ENCODE data around the gene ZNF683.
"Not testable (repeated sequence)": the region's sequence is repeated elsewhere in the genome, so short reads cannot be mapped to it uniquely, and the experiment has no call there.

The ZNF683 gene

DNA sequence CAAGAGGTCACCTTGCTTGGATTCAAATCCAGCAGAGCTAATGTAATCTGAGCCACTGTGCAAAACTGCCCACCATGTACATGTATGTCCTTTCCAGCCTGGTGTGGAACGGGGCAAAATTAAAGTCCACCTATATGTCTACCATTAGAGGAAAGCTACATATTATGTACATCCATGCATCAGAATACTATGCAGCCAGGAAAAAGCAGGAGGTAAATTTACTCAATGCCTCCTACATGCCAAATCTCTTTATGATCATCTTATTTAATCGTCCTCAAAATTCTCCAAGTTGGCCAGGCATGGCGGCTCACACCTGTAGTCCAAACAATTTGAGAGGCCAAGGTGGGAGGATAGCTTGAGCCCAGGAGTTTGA lies 6.3 kb upstream of the ZNF683 start:
- no peaks in the 10 kb centered on the region for H3K9me3 ChIP-seq (replicated peaks; ENCODE audit: low read length)
- no peak overlapping the region for H3K4me3 ChIP-seq (ENCODE audit: low read length)
- peaks cover 18% of the 10 kb centered on the region for H3K4me1 ChIP-seq (ENCODE audit: control insufficient read depth, insufficient read depth, low read length)
- no peaks in the 10 kb centered on the region for H3K36me3 ChIP-seq (ENCODE audit: insufficient read depth, low read length)
- no peak overlapping the region for H3K4me2 ChIP-seq (ENCODE audit: low read length)
- peaks cover 6% of the 10 kb centered on the region for H3K27me3 ChIP-seq (ENCODE audit: control insufficient read depth, insufficient read depth, low read length)
- no peak overlapping the region for H3K9ac ChIP-seq (ENCODE audit: low read depth, low read length)

DNA sequence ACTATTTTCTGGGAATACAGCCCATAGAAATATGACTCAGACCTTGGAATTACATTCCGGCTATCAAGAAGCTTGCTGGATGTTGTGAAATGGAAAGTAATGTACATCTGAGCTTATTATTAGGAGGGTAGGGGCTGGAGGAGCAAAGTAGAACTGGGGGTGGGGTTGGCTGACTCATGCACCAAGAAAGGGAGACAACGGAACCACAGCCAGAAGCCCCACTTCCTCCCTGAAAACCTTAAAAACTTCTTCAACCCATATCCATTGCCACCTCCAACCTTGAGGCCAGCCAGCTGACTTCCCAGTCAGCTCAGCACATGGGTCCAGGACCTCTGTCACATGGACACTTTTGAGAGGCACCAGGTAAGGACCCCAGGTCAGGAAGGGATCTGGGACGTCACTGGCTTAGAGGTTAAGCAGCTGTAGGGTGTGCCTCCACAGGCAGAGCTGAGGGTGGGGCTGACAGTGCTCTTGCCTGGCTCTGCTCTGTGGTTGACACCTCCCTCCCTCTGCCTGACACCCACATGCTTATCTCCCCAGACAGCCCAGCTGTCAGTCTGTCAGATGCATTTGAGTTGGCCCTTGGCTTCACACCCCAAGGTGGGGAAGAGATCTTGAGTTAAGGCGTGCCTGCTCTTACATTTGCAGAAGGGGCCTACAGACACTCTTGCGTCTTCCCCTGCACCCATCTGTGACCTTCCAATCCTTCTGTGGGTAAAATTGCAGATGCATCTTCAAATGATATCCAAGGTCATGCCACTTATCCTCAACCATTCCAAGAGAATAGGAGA lies 5.7 kb upstream of the ZNF683 start:
- Histone ChIP-seq H3K36me3 (ENCODE audit: insufficient read depth, low read length) (no peaks in the 10 kb centered on the region), H3K4me3 (ENCODE audit: low read length) (peak overlapping the region; percentile 38), H3K4me2 (ENCODE audit: low read length) (peak overlapping the region; percentile 69), H3K4me1 (ENCODE audit: control insufficient read depth, insufficient read depth, low read length) (peaks cover 18% of the 10 kb centered on the region), H3K9me3 (replicated peaks; ENCODE audit: low read length) (no peaks in the 10 kb centered on the region), H3K9ac (ENCODE audit: low read depth, low read length) (no peak overlapping the region), H3K27me3 (ENCODE audit: control insufficient read depth, insufficient read depth, low read length) (peaks cover 11% of the 10 kb centered on the region)

DNA sequence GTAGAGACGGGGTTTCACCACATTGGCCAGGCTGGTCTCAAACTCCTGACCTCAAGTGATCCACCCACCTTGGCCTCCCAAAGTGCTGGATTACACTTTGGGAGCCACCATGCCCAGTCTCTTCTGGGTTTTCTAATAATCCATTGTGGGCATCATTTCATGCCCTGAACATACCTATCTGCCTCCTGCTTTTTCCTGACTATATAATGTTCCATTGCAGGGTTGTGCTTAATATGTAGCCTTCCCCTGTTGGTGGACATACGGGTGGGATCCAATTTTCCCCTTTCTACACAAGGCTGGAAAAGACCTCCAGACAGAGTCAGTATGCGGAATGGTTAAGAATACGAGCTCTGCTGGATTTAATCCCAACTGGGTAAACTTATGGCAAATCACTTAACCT lies 3.5 kb upstream of the ZNF683 start:
- Histone ChIP-seq H3K4me3 (ENCODE audit: low read length) (no peak overlapping the region), H3K9me3 (replicated peaks; ENCODE audit: low read length) (no peaks in the 10 kb centered on the region), H3K4me2 (ENCODE audit: low read length) (no peak overlapping the region), H3K4me1 (ENCODE audit: control insufficient read depth, insufficient read depth, low read length) (peaks cover 18% of the 10 kb centered on the region), H3K27me3 (ENCODE audit: control insufficient read depth, insufficient read depth, low read length) (peaks cover 20% of the 10 kb centered on the region), H3K9ac (ENCODE audit: low read depth, low read length) (no peak overlapping the region), H3K36me3 (ENCODE audit: insufficient read depth, low read length) (no peaks in the 10 kb centered on the region)

DNA sequence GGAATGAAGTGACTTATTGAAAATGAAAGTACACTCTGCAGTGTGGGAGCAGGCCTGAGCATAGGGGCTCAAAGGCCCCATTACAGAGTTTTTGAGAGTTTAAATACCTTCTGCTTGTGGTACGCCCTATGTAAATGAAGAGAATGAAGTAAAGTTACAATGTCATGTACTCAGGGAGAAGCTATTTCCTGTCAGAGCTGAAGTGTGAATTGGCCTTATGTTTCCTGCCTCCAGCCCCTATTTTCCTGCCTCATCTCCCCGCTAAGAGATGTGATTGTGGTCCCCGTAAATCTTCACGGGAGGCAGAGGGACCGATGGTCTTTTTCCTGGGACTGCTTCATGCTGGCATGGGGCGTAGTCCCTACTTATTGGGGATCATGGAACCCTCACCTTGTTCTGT lies 2.5 kb upstream of the ZNF683 start:
- Histone ChIP-seq H3K4me1 (ENCODE audit: control insufficient read depth, insufficient read depth, low read length) (peaks cover 18% of the 10 kb centered on the region), H3K36me3 (ENCODE audit: insufficient read depth, low read length) (no peaks in the 10 kb centered on the region)

DNA sequence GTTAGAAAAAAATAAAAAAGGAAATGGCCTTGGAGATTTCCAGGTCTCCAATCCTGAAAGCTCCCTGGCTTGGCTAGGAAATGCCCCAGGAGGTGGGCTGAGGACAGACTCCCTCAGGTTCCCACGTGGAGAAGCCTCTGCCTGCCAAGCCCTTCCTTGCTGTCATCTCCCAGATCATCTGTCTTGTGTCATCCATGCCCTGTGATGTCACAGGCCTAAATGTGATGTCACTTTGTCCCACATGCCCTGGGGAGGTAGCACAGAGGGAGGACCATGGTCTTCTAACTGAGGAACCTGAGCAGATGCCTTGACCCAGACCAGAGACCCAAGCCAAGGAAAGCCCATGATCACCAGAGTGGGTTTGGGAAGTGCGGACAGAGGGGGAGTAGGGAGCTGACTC lies 1.8 kb upstream of the ZNF683 start:
- peaks cover 18% of the 10 kb centered on the region for H3K4me1 ChIP-seq (ENCODE audit: control insufficient read depth, insufficient read depth, low read length)
- H3K9ac ChIP-seq (ENCODE audit: low read depth, low read length); H3K4me2 ChIP-seq (ENCODE audit: low read length); H3K36me3 ChIP-seq (ENCODE audit: insufficient read depth, low read length); H3K9me3 ChIP-seq (replicated peaks; ENCODE audit: low read length); H3K4me3 ChIP-seq (ENCODE audit: low read length): not testable (repeated sequence)
- H3K27me3 ChIP-seq (ENCODE audit: control insufficient read depth, insufficient read depth, low read length) = peaks cover 29% of the 10 kb centered on the region

More for the DNA sequence above, 2.5 kb upstream of the ZNF683 start:
- H3K9ac ChIP-seq (ENCODE audit: low read depth, low read length) = no peak overlapping the region
- no peaks in the 10 kb centered on the region for H3K9me3 ChIP-seq (replicated peaks; ENCODE audit: low read length)
- H3K27me3 ChIP-seq (ENCODE audit: control insufficient read depth, insufficient read depth, low read length) = peaks cover 28% of the 10 kb centered on the region
- no peak overlapping the region for H3K4me2 ChIP-seq (ENCODE audit: low read length)
- no peak overlapping the region for H3K4me3 ChIP-seq (ENCODE audit: low read length)

DNA sequence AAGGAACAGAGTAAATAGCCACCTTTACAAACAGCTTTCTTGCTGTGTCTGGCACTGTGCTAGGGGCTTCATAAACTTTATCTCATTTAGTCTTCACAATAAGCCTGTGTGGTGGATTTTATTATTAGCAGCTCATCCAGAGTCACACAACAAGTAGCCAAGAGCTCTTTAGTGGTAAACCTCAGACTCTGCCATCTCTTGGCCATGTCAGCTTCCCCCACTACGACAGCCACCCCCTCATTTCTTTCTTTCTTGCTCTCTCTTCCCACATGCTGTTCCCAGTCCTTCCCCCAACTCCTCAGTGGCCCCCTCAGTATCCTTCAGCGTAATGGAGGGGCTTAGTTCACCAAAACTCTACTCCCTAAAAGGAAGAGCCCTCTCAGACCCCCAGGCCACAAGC lies 1.2 kb upstream of the ZNF683 start:
- Histone ChIP-seq H3K4me3 (ENCODE audit: low read length) (no peak overlapping the region), H3K9me3 (replicated peaks; ENCODE audit: low read length) (no peaks in the 10 kb centered on the region), H3K4me2 (ENCODE audit: low read length) (no peak overlapping the region), H3K36me3 (ENCODE audit: insufficient read depth, low read length) (no peaks in the 10 kb centered on the region), H3K9ac (ENCODE audit: low read depth, low read length) (no peak overlapping the region), H3K4me1 (ENCODE audit: control insufficient read depth, insufficient read depth, low read length) (peaks cover 17% of the 10 kb centered on the region), H3K27me3 (ENCODE audit: control insufficient read depth, insufficient read depth, low read length) (peaks cover 29% of the 10 kb centered on the region)

DNA sequence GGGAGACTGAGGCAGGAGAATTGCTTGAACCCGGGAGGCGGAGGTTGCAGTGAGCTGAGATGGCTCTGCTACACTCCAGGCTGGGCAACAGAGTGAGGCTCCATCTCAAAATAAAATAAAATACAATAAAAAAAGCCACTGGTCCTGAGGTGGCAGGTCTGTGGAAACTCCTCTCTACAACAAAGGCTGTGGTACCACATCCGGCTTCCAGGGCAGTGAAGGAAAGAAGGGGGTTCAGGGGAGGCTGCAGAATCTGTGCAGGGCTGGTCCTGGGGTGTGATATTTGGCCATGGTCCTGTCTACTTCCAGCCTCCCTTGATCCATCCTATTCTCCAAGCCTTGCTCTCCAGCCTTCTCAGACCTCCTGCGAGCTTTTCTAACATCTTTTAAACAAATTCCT lies 731 bp upstream of the ZNF683 start:
- H3K4me1 ChIP-seq (ENCODE audit: control insufficient read depth, insufficient read depth, low read length) = peaks cover 12% of the 10 kb centered on the region
- no peak overlapping the region for H3K4me3 ChIP-seq (ENCODE audit: low read length)

DNA sequence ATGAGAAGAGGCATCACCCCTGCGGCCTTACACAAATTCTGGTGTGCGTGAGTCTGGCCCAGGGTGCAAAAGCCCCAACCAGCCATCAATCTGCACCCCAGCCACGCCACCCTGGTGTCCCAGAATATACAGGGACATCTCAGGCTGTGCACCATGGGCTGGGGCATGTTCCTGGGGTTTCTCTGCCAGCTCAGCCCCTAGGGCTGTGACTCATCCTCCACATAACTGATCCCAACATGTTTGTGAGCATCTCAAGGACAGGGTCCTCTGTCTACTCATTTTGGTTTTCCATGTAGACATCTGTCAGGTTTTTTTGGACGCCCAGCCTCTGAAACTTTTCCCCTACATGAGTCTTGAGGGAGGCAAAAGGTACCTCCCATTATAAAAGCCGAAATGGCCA lies 511 bp downstream of the ZNF683 start:
- Histone ChIP-seq H3K27me3 (ENCODE audit: control insufficient read depth, insufficient read depth, low read length) (peaks cover 42% of the 10 kb centered on the region), H3K4me2 (ENCODE audit: low read length) (no peak overlapping the region), H3K9ac (ENCODE audit: low read depth, low read length) (no peak overlapping the region), H3K4me1 (ENCODE audit: control insufficient read depth, insufficient read depth, low read length) (peaks cover 4% of the 10 kb centered on the region), H3K4me3 (ENCODE audit: low read length) (no peak overlapping the region), H3K36me3 (ENCODE audit: insufficient read depth, low read length) (no peaks in the 10 kb centered on the region), H3K9me3 (replicated peaks; ENCODE audit: low read length) (no peaks in the 10 kb centered on the region)

More for the DNA sequence above, 731 bp upstream of the ZNF683 start:
- no peak overlapping the region for H3K4me2 ChIP-seq (ENCODE audit: low read length)
- no peaks in the 10 kb centered on the region for H3K36me3 ChIP-seq (ENCODE audit: insufficient read depth, low read length)
- no peaks in the 10 kb centered on the region for H3K9me3 ChIP-seq (replicated peaks; ENCODE audit: low read length)
- no peak overlapping the region for H3K9ac ChIP-seq (ENCODE audit: low read depth, low read length)
- peaks cover 32% of the 10 kb centered on the region for H3K27me3 ChIP-seq (ENCODE audit: control insufficient read depth, insufficient read depth, low read length)

DNA sequence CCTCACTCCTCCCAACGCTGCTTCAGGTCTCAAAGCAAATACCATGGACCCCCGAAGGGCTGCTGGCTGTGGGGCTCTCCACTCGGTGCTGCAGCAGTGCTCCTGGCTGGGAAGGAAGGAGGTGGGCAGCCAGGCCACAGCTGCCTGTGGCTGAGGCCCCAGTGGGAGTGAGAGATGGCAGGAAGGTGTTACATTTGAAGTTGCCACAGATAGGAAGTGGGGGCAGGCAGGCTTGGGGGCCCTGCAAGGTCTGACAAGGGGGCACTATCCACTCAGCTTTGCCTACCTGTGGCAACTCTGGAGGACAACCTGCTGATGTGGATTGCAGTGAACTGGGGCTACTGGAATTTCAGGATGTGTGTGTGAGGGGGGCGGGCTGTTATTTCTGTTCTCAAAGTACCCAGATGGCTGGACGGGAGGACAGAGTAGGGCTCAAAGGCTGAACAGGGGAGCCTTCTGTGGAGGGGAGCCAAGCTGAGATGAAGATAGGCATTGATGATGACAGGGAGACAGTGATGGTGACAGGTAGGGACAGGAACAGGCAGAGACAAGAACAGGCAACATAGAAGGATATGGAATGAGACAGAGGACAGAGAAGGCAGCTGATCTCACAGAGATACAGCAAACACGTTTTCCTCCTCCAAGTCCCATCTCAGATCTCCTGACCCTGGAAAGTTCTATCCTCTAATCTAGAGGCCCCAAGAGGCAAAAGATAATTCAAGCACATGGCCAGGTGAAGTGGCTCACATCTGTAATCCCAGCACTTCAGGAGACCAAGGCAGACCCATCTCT lies 1.8 kb downstream of the ZNF683 start:
- Histone ChIP-seq H3K9me3 (replicated peaks; ENCODE audit: low read length) (no peaks in the 10 kb centered on the region), H3K4me2 (ENCODE audit: low read length) (no peak overlapping the region), H3K27me3 (ENCODE audit: control insufficient read depth, insufficient read depth, low read length) (peaks cover 43% of the 10 kb centered on the region), H3K4me3 (ENCODE audit: low read length) (no peak overlapping the region), H3K4me1 (ENCODE audit: control insufficient read depth, insufficient read depth, low read length) (peaks cover 4% of the 10 kb centered on the region), H3K9ac (ENCODE audit: low read depth, low read length) (no peak overlapping the region), H3K36me3 (ENCODE audit: insufficient read depth, low read length) (no peaks in the 10 kb centered on the region)

DNA sequence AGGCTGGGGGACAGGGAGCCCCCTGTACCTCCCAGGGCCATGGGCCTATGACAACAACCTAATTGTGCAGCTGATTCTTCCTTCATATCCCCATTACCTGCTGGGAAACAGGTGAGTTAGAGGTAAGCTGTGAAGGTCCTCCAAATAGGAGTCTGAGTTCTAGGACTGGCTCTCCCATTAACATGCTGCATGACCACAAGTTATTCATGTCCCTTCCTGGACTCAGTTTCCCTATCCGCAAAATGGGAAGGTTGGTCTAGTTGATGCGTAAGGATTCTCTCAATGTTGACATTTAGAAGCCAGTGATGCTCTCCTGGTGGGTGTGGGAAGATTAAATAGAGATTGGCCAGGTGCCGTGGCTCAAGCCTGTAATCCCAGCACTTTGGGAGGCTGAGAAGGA lies 4.1 kb downstream of the ZNF683 start:
- no peak overlapping the region for H3K4me3 ChIP-seq (ENCODE audit: low read length)
- no peak overlapping the region for H3K9ac ChIP-seq (ENCODE audit: low read depth, low read length)
- H3K4me2 ChIP-seq (ENCODE audit: low read length) = no peak overlapping the region
- H3K4me1 ChIP-seq (ENCODE audit: control insufficient read depth, insufficient read depth, low read length) = no peaks in the 10 kb centered on the region
- H3K27me3 ChIP-seq (ENCODE audit: control insufficient read depth, insufficient read depth, low read length) = peaks cover 53% of the 10 kb centered on the region
- no peaks in the 10 kb centered on the region for H3K9me3 ChIP-seq (replicated peaks; ENCODE audit: low read length)
- no peaks in the 10 kb centered on the region for H3K36me3 ChIP-seq (ENCODE audit: insufficient read depth, low read length)

DNA sequence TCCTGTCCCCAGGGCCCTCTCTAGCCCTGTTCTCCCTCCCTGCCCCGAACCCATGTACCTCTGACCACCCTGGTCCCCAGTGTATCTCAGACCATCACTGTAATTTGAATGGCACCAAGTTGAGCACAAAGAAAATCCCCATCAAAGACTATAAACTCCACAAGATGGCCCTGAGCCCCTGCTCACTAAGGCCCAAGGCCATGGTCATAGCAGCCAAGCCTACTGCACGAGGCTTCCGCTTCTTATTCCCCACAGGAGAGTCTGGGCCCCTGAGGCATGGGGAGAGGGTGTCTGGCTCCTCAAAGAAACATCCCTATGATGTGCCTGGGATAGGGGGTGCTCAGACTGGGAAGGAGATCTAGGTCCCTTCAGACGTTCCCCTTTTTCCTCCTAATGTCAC lies 4.5 kb downstream of the ZNF683 start:
- Histone ChIP-seq H3K9ac (ENCODE audit: low read depth, low read length) (no peak overlapping the region), H3K36me3 (ENCODE audit: insufficient read depth, low read length) (no peaks in the 10 kb centered on the region), H3K4me3 (ENCODE audit: low read length) (no peak overlapping the region), H3K27me3 (ENCODE audit: control insufficient read depth, insufficient read depth, low read length) (peaks cover 53% of the 10 kb centered on the region), H3K4me2 (ENCODE audit: low read length) (no peak overlapping the region), H3K9me3 (replicated peaks; ENCODE audit: low read length) (no peaks in the 10 kb centered on the region), H3K4me1 (ENCODE audit: control insufficient read depth, insufficient read depth, low read length) (no peaks in the 10 kb centered on the region)

DNA sequence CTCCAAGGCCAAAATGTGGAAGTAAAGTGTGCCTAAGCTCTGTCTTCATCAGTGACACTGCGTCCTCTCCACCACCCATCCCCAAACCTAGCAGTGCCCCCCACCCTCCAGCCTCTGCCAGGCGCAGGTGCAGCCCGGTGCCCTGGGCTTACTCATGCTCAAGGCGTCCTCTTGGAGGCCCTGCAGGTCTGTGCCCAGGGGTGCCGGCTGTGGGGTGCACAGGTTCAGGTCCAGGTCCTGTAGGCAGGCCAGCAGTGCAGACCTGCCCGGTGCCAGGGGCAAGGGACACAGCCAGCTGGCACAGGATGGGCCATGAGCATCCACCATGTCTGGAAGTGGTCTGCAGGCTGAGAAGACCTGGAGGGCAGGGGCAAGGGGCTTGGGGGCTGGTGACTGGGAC lies 5.1 kb downstream of the ZNF683 start:
- peaks cover 59% of the 10 kb centered on the region for H3K27me3 ChIP-seq (ENCODE audit: control insufficient read depth, insufficient read depth, low read length)
- H3K4me1 ChIP-seq (ENCODE audit: control insufficient read depth, insufficient read depth, low read length) = no peaks in the 10 kb centered on the region
- no peak overlapping the region for H3K4me3 ChIP-seq (ENCODE audit: low read length)
- no peak overlapping the region for H3K4me2 ChIP-seq (ENCODE audit: low read length)
- no peaks in the 10 kb centered on the region for H3K9me3 ChIP-seq (replicated peaks; ENCODE audit: low read length)
- H3K9ac ChIP-seq (ENCODE audit: low read depth, low read length) = no peak overlapping the region
- H3K36me3 ChIP-seq (ENCODE audit: insufficient read depth, low read length) = no peaks in the 10 kb centered on the region

Measured in skeletal muscle satellite cell (primary cell).